ENCODE results near the gene CCSER1.

Gene CCSER1

GRCh38 chr4:90419124-90419711 is 292.0 kb downstream of the CCSER1 start:
- CTCF ChIA-PET: interaction anchor here (0.6 to 1.5 kb wide), 5 partner anchors 14 to 1966 kb away, joined by 3 to 4 read pairs (median 3); no protein-coding TSS in a partner anchor
- H3K27ac ChIP-seq: no peak overlapping the region
- POLR2A ChIA-PET (ENCODE audit: low non-redundant PET): no interaction called here
- peak; percentile 41 for DNase-seq (ENCODE audit: low spot score)
- TF ChIP-seq CTCF (conservative IDR thresholded peaks at IDR 0.05; ENCODE audit: low read depth): peak; percentile 64

GRCh38 chr4:90421161-90421560 is 294.0 kb downstream of the CCSER1 start:
- CTCF ChIA-PET: no interaction called here

GRCh38 chr4:90425893-90426292 is 298.7 kb downstream of the CCSER1 start:
- ChIA-PET POLR2A (ENCODE audit: low non-redundant PET) (no interaction called here), CTCF (no interaction called here)
- TF ChIP-seq CTCF (conservative IDR thresholded peaks at IDR 0.05; ENCODE audit: low read depth): no peak
- no peak for DNase-seq (ENCODE audit: low spot score)
- no peak overlapping the region for H3K27ac ChIP-seq

More at GRCh38 chr4:90421161-90421560, 294.0 kb downstream of the CCSER1 start:
- no peak for DNase-seq (ENCODE audit: low spot score)
- POLR2A ChIA-PET (ENCODE audit: low non-redundant PET): no interaction called here
- no peak for TF ChIP-seq CTCF (conservative IDR thresholded peaks at IDR 0.05; ENCODE audit: low read depth)
- H3K27ac ChIP-seq: no peak overlapping the region

GRCh38 chr4:90438522-90438921 is 311.3 kb downstream of the CCSER1 start:
- CTCF ChIA-PET: no interaction called here
- H3K27ac ChIP-seq: no peak overlapping the region
- DNase-seq (ENCODE audit: low spot score): no peak
- no peak for TF ChIP-seq CTCF (conservative IDR thresholded peaks at IDR 0.05; ENCODE audit: low read depth)
- POLR2A ChIA-PET (ENCODE audit: low non-redundant PET): no interaction called here

- POLR2A ChIA-PET (ENCODE audit: low non-redundant PET): no interaction called here
- DNase-seq (ENCODE audit: low spot score): no peak
- TF ChIP-seq CTCF (conservative IDR thresholded peaks at IDR 0.05; ENCODE audit: low read depth): no peak
- no peak overlapping the region for H3K27ac ChIP-seq
- CTCF ChIA-PET: no interaction called here
Observed at GRCh38 chr4:90441770-90442169, 314.6 kb downstream of the CCSER1 start.

GRCh38 chr4:90442619-90443018 is 315.4 kb downstream of the CCSER1 start:
- ChIA-PET CTCF (no interaction called here), POLR2A (ENCODE audit: low non-redundant PET) (no interaction called here)
- no peak overlapping the region for H3K27ac ChIP-seq
- no peak for TF ChIP-seq CTCF (conservative IDR thresholded peaks at IDR 0.05; ENCODE audit: low read depth)
- no peak for DNase-seq (ENCODE audit: low spot score)

Data from RWPE1 (cell line).